Astrocyte (in vitro differentiated cells and primary cell): ENCODE data around the gene OR6B2. TPM values are rescaled to one million over a fixed set of nuclear protein-coding genes. Genes with fewer than 3 reads are reported as not detected.
A peak's percentile ranks its signal among the peaks of the same experiment; 100 is the strongest.

Experiments
- DNase-seq: peaks from one replicate; pipeline ENCODE4 v3.0.0-alpha.2; 2010; ENCODE audit warnings: low read depth
- FAIRE-seq: peaks from 2 replicates; lab custom pipeline; 2011; peaks lifted over from hg19 to GRCh38; lab: Jason Lieb, UNC
- H2AFZ ChIP-seq: 2 replicates; pipeline ENCODE4 v1.6.0; 2012; ENCODE audit warnings: low read depth, low read length, inconsistent platforms
- H3K27ac ChIP-seq: 2 replicates; pipeline ENCODE4 v1.5.1; 2011; ENCODE audit warnings: low read depth, low read length, inconsistent platforms
- H3K27me3 ChIP-seq: 2 replicates; pipeline ENCODE4 v1.6.0; 2011; ENCODE audit warnings: low read length, inconsistent platforms; ENCODE audit not compliant: insufficient read depth
- H3K36me3 ChIP-seq: 2 replicates; pipeline ENCODE4 v1.5.1; 2011; ENCODE audit warnings: low read length, inconsistent platforms; ENCODE audit not compliant: insufficient read depth
- H3K4me1 ChIP-seq: 2 replicates; pipeline ENCODE4 v1.5.1; 2011; ENCODE audit warnings: low read length, inconsistent platforms; ENCODE audit not compliant: insufficient read depth
- H3K4me2 ChIP-seq: 2 replicates; pipeline ENCODE4 v1.6.0; 2012; ENCODE audit warnings: low read length, inconsistent platforms
- H3K4me3 ChIP-seq: 2 replicates; pipeline ENCODE4 v1.5.1; 2011; ENCODE audit warnings: low read depth, mild to moderate bottlenecking, low read length, inconsistent platforms; ENCODE audit not compliant: insufficient read depth
- H3K79me2 ChIP-seq: 2 replicates; pipeline ENCODE4 v1.6.0; 2012; ENCODE audit warnings: mild to moderate bottlenecking, low read length, inconsistent platforms; ENCODE audit not compliant: insufficient read depth
- H3K9ac ChIP-seq: 2 replicates; pipeline ENCODE4 v1.6.0; 2012; ENCODE audit warnings: mild to moderate bottlenecking, low read length, inconsistent platforms
- H3K9me3 ChIP-seq: 2 replicates; pipeline ENCODE4 v1.5.1; 2012; ENCODE audit warnings: low read depth, mild to moderate bottlenecking, low read length, inconsistent platforms; ENCODE audit not compliant: insufficient read depth
- H4K20me1 ChIP-seq: 2 replicates; pipeline ENCODE4 v1.6.0; 2012; ENCODE audit warnings: low read length, inconsistent platforms; ENCODE audit not compliant: insufficient read depth
- H3K27ac Mint-ChIP-seq: one replicate; pipeline ENCODE4 v1.8.0; 2021; ENCODE audit warnings: mild to moderate bottlenecking, mixed read lengths; ENCODE audit not compliant: unreplicated experiment
- H3K27me3 Mint-ChIP-seq: one replicate; pipeline ENCODE4 v1.8.0; 2021; ENCODE audit warnings: low read depth, mixed read lengths; ENCODE audit not compliant: unreplicated experiment
- H3K36me3 Mint-ChIP-seq: one replicate; pipeline ENCODE4 v1.8.0; 2021; ENCODE audit warnings: low read depth, mixed read lengths; ENCODE audit not compliant: unreplicated experiment
- H3K4me1 Mint-ChIP-seq: one replicate; pipeline ENCODE4 v1.8.0; 2021; ENCODE audit warnings: low read depth, mixed read lengths; ENCODE audit not compliant: unreplicated experiment
- H3K4me3 Mint-ChIP-seq: one replicate; pipeline ENCODE4 v1.8.0; 2021; ENCODE audit warnings: mild to moderate bottlenecking, moderate library complexity, mixed read lengths; ENCODE audit not compliant: unreplicated experiment
- H3K9me3 Mint-ChIP-seq: one replicate; pipeline ENCODE4 v1.8.0; 2021; ENCODE audit warnings: mild to moderate bottlenecking, mixed read lengths; ENCODE audit not compliant: unreplicated experiment
- EZH2 ChIP-seq: IDR thresholded peaks from 2 replicates; pipeline ENCODE4 v1.6.1; 2012; ENCODE audit warnings: mild to moderate bottlenecking, low read length, inconsistent platforms; ENCODE audit not compliant: insufficient read depth
- total RNA-seq: library from RNA; stranded (reverse); gene quantifications from 2 replicates; pipeline ENCODE4 v1.2.1, GENCODE V29; 2021
- TF ChIP-seq, protein P1 (sequence below): IDR thresholded peaks from 2 replicates; pipeline ENCODE4 v1.5.1; 2011; ENCODE audit warnings: low read depth, mild to moderate bottlenecking, inconsistent platforms, low read length, moderate library complexity; ENCODE audit not compliant: insufficient read depth

OR6B2 gene
- total RNA-seq, 1 donor from 2014 or later, result not detected

DNA sequence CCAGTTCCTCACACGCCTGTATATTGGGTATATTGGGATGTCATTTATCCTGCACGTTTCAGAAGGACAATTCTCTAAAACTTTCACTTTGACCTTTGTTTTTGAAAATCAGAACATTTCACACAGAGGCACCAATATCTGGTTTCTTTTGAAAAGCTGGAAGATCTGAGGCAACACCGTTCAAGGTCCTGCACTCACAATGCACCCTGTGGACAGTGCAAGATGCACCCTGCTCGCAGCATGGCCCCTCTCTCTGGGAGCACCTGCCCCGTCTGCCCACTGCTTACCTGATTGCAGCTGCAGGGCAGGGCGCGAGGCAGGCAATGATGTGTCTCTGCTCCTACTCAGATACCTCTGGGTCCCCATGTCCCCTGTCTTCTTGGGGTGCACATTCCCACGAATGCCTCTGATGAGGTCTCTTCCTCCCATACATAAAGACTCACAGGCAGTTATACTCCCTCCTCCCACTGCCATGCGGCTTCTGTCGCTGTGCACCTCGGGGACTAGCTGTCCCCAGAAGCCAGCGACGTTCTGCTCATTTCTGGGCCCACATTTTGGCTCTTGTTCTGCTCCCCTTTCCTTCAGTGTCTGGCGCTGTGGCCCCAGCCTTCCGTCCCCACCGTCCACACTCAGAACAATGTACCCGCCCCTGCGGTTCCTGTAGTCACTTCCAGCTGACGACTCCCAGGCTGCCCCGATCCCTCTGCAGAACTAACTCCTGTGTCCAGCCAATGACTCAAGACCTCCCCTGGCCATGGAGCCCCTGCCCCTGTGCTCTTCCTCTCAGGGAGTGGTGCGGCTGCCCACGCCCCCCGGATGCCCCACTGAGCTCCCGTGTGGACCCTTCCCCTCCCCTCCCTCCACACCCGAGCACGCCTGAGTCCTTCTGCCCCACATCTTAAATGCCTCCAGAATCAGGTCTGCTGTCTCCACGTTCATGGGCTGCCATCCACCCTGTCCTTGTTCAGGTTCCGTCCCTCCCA lies 23.2 kb upstream of the OR6B2 start, which contains the start of gene OR6B3:
TSS of gene OR6B3 (minus strand) at position 349 of the 983 bp plus-strand sequence.
- Histone ChIP-seq H3K36me3 (no peaks in the 10 kb centered on the region), H3K9ac (no peak within 1 kb of the TSS), H3K4me2 (no peak within 1 kb of the TSS), H4K20me1 (no peaks in the 10 kb centered on the region), H3K4me3 (no peak within 1 kb of the TSS), H3K27ac (no peak within 1 kb of the TSS), H3K9me3 (no peaks in the 10 kb centered on the region), H3K4me1 (no peaks in the 10 kb centered on the region), H3K79me2 (no peaks in the 10 kb centered on the region), H3K27me3 (peaks cover 18% of the 10 kb centered on the region), H2AFZ (no peak within 1 kb of the TSS)
- Mint-ChIP-seq H3K4me1 (no peaks in the 10 kb centered on the region), H3K9me3 (peaks cover 3% of the 10 kb centered on the region), H3K36me3 (no peaks in the 10 kb centered on the region), H3K27me3 (peaks cover 54% of the 10 kb centered on the region), H3K4me3 (peak within 1 kb of the TSS; percentile 45), H3K27ac (no peak within 1 kb of the TSS)
- FAIRE-seq, result no peak
- DNase-seq, result no peak
- no peak for TF ChIP-seq EZH2
- TF ChIP-seq, protein P1, sequence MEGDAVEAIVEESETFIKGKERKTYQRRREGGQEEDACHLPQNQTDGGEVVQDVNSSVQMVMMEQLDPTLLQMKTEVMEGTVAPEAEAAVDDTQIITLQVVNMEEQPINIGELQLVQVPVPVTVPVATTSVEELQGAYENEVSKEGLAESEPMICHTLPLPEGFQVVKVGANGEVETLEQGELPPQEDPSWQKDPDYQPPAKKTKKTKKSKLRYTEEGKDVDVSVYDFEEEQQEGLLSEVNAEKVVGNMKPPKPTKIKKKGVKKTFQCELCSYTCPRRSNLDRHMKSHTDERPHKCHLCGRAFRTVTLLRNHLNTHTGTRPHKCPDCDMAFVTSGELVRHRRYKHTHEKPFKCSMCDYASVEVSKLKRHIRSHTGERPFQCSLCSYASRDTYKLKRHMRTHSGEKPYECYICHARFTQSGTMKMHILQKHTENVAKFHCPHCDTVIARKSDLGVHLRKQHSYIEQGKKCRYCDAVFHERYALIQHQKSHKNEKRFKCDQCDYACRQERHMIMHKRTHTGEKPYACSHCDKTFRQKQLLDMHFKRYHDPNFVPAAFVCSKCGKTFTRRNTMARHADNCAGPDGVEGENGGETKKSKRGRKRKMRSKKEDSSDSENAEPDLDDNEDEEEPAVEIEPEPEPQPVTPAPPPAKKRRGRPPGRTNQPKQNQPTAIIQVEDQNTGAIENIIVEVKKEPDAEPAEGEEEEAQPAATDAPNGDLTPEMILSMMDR, result no peak

GRCh38 chr2:240052524-240052923 lies 22.3 kb upstream of the OR6B2 start:
- no peak overlapping the region for H2AFZ ChIP-seq
- H3K27ac Mint-ChIP-seq, result no peak overlapping the region
- H3K9me3 ChIP-seq, result no peaks in the 10 kb centered on the region
- no peak overlapping the region for H3K27ac ChIP-seq
- H3K4me1 ChIP-seq, result no peaks in the 10 kb centered on the region
- no peak overlapping the region for H3K9ac ChIP-seq
- peaks cover 2% of the 10 kb centered on the region for H3K9me3 Mint-ChIP-seq
- H3K4me3 Mint-ChIP-seq, result no peak overlapping the region
- FAIRE-seq, result no peak
- no peak overlapping the region for H3K4me3 ChIP-seq
- H3K36me3 ChIP-seq, result no peaks in the 10 kb centered on the region
- H3K36me3 Mint-ChIP-seq, result no peaks in the 10 kb centered on the region
- H3K79me2 ChIP-seq, result no peaks in the 10 kb centered on the region
- no peak for DNase-seq
- H3K4me2 ChIP-seq, result no peak overlapping the region
- peaks cover 16% of the 10 kb centered on the region for H3K27me3 ChIP-seq
- TF ChIP-seq, protein P1, result no peak
- no peak for TF ChIP-seq EZH2
- no peaks in the 10 kb centered on the region for H4K20me1 ChIP-seq
- no peaks in the 10 kb centered on the region for H3K4me1 Mint-ChIP-seq
- peaks cover 53% of the 10 kb centered on the region for H3K27me3 Mint-ChIP-seq

- peaks cover 2% of the 10 kb centered on the region for H3K9me3 Mint-ChIP-seq
- no peak overlapping the region for H3K4me3 ChIP-seq
- no peaks in the 10 kb centered on the region for H3K79me2 ChIP-seq
- no peak overlapping the region for H3K27ac Mint-ChIP-seq
- H3K9ac ChIP-seq, result no peak overlapping the region
- no peaks in the 10 kb centered on the region for H3K4me1 ChIP-seq
- no peak overlapping the region for H3K4me2 ChIP-seq
- H3K27me3 Mint-ChIP-seq, result peaks cover 49% of the 10 kb centered on the region
- peaks cover 19% of the 10 kb centered on the region for H3K27me3 ChIP-seq
- H3K4me3 Mint-ChIP-seq, result no peak overlapping the region
- no peak overlapping the region for H2AFZ ChIP-seq
- FAIRE-seq, result no peak
- H3K36me3 Mint-ChIP-seq, result no peaks in the 10 kb centered on the region
- TF ChIP-seq, protein P1, result no peak
- TF ChIP-seq EZH2, result no peak
- no peak for DNase-seq
- H3K36me3 ChIP-seq, result no peaks in the 10 kb centered on the region
- no peaks in the 10 kb centered on the region for H3K9me3 ChIP-seq
- no peaks in the 10 kb centered on the region for H3K4me1 Mint-ChIP-seq
- H3K27ac ChIP-seq, result no peak overlapping the region
- no peaks in the 10 kb centered on the region for H4K20me1 ChIP-seq
Measured at GRCh38 chr2:240051697-240052096, 21.5 kb upstream of the OR6B2 start.
